ENCODE results near the gene B3GLCT.

DNA sequence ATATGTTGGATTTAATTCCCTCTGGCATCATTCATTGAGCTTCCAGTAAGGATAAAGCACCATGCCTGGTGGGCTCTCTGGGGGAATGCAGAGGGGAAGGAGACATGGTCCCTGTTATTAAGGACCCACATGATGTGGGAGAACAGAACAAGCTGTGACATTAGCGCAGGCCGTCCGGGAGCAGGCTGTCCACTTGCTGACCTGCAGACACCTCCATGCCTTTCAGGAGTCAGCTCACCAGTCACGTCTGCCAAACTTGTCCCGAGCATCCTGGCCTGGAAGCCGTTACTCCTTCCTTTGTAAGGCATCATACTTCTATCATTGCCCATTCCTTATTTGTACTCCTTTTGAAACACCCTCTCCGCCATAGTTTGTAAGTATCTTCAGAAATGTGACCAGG, 23.4 kb downstream of the B3GLCT start:
- TF ChIP-seq, protein P1, sequence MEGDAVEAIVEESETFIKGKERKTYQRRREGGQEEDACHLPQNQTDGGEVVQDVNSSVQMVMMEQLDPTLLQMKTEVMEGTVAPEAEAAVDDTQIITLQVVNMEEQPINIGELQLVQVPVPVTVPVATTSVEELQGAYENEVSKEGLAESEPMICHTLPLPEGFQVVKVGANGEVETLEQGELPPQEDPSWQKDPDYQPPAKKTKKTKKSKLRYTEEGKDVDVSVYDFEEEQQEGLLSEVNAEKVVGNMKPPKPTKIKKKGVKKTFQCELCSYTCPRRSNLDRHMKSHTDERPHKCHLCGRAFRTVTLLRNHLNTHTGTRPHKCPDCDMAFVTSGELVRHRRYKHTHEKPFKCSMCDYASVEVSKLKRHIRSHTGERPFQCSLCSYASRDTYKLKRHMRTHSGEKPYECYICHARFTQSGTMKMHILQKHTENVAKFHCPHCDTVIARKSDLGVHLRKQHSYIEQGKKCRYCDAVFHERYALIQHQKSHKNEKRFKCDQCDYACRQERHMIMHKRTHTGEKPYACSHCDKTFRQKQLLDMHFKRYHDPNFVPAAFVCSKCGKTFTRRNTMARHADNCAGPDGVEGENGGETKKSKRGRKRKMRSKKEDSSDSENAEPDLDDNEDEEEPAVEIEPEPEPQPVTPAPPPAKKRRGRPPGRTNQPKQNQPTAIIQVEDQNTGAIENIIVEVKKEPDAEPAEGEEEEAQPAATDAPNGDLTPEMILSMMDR (conservative IDR thresholded peaks at IDR 0.05; ENCODE audit: low read depth, low read length): no peak
- TF ChIP-seq EZH2phosphoT487 (IDR thresholded peaks at IDR 0.05; ENCODE audit: borderline replicate concordance, low read length): no peak

All from PC-3 (cell line).